Measurements from ENCODE around the gene ITPRID2.

GRCh38 chr2:181876614-181877063 lies 14.9 kb upstream of the ITPRID2 start:
- TF ChIP-seq CTCF (IDR thresholded peaks at IDR 0.05), result no peak
- TF ChIP-seq POLR2A (IDR thresholded peaks at IDR 0.05), result no peak

All from body of pancreas (tissue), 4 donors.